ENCODE results near the gene TMEM95.
"Not testable (repeated sequence)": the region's sequence is repeated elsewhere in the genome, so short reads cannot be mapped to it uniquely, and the experiment has no call there.

Gene TMEM95

GRCh38 chr17:7323731-7324437 lies 31.1 kb upstream of the TMEM95 start:
- peak; percentile 71 for DNase-seq (ENCODE audit: low spot score)

DNA sequence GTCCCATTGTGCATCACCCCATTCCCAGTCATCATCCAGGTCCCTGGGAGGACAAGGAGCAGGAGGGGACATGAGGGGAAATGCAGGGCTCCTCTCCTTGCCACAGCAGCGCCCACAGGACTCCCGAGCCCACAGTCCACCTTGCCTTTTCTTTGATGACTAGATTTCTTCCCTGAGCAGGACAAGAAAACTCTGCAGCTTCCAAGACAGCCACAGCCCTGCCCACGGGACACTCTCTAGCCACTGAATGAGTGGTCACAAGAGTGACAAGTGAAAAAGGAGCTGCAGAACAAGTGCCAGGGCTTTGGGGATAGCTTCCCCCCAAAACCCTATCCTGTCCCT lies 30.5 kb upstream of the TMEM95 start:
- DNase-seq (ENCODE audit: low spot score), result no peak

- no peak for DNase-seq (ENCODE audit: low spot score)
Measured at GRCh38 chr17:7325031-7325528, 29.9 kb upstream of the TMEM95 start.

DNA sequence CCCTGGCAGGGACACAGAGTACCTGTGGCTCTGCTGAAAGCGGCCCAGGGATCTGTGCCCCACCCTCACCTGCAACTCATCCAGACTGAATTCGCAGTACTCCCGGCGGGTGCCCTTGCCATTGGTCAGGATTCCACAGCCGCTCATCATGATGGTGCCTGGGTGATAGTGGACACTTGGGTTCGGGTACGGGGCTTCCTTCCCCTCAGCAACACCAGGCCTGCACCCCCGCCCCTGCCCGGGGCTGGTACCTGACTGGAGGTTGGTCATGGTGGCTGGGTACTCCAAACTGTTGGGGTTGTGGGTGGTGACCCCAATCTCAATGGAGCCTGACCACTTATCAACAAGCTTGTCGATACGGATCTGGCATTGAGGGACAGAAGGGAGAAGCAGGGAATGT lies 28.8 kb upstream of the TMEM95 start:
- no peak for DNase-seq (ENCODE audit: low spot score)

- no peak for DNase-seq (ENCODE audit: low spot score)
Measured at GRCh38 chr17:7327056-7327455, 27.9 kb upstream of the TMEM95 start.

DNA sequence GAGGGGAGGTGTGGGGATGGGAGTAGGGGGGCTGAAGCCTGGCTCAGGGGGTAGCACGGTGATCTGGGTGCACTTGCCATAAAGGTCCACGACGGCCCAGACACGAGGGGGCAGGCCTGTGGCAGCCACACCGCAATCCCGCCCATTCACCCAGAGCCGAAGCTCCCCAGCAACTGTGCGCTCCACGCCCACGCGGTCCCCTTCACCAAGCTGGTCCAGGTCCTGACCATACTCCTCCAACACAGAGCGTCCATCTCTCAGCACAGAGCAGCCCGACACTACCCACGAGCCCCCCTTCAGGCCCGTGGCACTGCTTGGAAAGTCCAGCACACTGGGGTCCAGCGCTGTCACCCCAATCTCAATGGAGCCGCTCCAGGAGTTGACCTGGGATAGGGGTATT lies 27.5 kb upstream of the TMEM95 start:
- DNase-seq (ENCODE audit: low spot score), result no peak

GRCh38 chr17:7328009-7328408 lies 26.9 kb upstream of the TMEM95 start:
- DNase-seq (ENCODE audit: low spot score), result no peak

- DNase-seq (ENCODE audit: low spot score), result no peak
Measured at GRCh38 chr17:7328840-7329373, 26.0 kb upstream of the TMEM95 start, which contains the start of gene NEURL4. Gene NEURL4, minus strand, starts transcription at chr17:7329335. Its CDS starts 23 bp downstream, at chr17:7329312.

DNA sequence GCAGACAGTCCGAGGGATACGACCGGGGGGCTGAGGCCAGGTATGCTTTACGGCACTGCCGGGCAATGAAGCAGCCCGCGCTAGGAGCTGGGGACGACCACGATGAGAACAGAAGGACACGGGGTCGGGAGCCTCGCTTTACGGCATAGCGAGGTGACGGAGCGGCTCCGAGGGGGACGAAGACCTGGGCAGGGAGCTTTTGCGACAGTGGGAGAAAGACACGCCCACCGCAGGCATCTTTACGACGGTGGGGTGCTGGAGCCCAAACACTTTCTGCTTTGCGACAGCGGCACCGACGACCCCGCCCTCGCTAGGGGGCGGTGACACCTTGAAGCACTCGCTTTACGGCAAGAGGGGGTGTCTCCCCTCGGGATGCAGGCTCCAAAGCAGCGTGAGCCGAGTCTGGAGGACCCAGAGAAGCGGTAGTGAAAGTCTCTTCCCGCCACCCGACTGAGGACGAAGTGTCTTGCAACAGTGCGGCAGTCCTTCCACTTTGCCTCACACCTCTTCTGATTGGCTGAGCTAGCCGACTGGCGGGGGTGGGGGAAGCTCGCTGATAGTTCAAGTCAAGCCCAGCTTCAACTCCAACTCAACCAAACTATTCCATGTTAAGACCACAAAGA lies 25.5 kb upstream of the TMEM95 start:
- peak; percentile 95 for DNase-seq (ENCODE audit: low spot score)

GRCh38 chr17:7329997-7330637 lies 24.8 kb upstream of the TMEM95 start:
- DNase-seq (ENCODE audit: low spot score), result peak; percentile 71

DNA sequence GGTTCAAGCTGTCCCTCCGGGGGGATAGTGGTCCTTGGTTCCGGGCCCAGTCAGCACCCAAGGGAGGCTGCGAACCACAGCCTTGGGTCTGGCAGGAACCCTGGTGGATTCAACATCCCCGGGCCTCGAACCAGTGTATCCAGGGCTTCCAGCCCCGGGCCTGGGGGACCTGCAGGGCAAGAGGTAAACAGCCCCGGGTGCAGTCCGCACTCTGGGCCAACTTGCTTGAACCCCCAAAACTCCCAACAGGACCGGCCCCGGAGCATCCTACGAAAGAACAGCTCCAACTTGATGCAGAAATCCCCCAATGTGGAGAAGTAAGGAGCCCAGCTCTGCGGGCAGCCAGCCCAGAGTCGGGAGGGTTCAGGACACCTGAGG lies 24.3 kb upstream of the TMEM95 start:
- no peak for DNase-seq (ENCODE audit: low spot score)

GRCh38 chr17:7332111-7332510 lies 22.8 kb upstream of the TMEM95 start:
- no peak for DNase-seq (ENCODE audit: low spot score)

DNA sequence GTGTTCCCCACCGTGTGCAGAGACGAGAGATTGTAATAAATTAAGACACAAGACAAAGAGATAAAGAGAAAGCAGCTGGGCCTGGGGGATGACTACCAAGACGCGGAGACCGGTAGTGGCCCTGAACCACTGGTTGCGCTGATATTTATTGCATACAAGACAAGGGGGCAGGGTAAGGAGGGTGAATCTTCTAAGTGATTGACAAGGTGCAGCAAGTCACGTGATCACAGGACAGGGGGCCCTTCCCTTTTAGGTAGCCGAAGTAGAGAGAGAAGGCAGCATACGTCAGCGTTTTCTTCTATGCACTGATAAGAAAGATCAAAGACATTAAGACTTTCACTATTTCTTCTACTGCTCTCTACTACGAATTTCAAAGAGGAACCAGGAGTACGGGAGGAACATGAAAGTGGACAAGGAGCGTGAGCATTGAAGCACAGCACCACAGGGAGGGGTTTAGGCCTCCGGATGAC lies 22.3 kb upstream of the TMEM95 start:
- not testable (repeated sequence) for DNase-seq (ENCODE audit: low spot score)

DNA sequence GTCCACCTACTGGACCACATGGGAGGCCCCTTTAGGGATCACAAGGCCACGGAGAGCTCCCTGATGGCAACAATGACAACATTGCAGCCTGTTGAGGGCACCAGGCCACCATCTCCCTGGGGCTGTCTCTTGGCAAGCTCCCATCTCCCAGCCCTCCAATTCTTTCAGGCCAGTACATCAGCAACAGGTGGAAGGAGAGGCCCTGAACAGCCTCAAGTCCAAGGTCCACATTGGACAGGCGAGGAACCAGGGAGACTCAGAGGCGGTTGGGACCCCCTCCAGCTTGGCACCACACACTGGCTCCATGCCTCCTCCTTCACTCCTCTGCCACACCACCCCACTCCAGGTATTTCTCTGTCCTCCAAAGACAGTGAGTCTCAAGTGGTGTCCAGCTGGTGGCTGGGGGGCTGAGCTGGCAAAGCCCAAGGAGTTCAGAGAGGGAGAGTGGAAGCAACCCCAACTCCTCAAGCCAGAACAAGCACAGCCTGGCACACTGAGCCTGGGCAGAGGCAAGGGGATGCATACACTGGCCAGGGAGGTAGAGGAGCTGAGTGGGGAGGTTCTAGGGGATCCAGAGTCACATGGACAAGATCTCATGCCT lies 19.9 kb upstream of the TMEM95 start:
- DNase-seq (ENCODE audit: low spot score), result no peak

GRCh38 chr17:7335765-7336164 lies 19.2 kb upstream of the TMEM95 start:
- not testable (repeated sequence) for DNase-seq (ENCODE audit: low spot score)

- DNase-seq (ENCODE audit: low spot score), result peak; percentile 65
Measured at GRCh38 chr17:7336240-7337175, 18.4 kb upstream of the TMEM95 start, which contains the start of gene ACAP1. Gene ACAP1, plus strand, starts transcription at chr17:7336529. Its CDS starts 206 bp downstream, at chr17:7336735.

DNA sequence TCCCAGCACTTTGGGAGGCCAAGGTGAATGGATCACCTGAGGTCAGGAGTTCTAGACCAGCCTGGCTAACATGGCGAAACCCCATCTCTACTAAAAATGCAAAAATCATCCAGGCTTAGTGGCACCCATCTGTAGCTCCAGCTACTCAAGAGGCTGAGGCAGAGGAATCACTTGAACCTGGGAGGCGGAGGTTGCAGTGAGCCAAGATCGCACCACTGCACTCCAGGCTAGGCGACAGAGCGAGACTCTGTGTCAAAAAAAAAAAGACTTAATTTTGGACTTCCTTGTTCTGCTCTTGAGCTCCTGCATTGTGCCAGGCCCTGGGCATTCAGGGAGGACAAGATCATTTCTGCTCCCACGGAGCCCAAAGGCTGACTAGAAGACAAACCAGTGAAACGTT lies 17.4 kb upstream of the TMEM95 start:
- DNase-seq (ENCODE audit: low spot score), result not testable (repeated sequence)

DNA sequence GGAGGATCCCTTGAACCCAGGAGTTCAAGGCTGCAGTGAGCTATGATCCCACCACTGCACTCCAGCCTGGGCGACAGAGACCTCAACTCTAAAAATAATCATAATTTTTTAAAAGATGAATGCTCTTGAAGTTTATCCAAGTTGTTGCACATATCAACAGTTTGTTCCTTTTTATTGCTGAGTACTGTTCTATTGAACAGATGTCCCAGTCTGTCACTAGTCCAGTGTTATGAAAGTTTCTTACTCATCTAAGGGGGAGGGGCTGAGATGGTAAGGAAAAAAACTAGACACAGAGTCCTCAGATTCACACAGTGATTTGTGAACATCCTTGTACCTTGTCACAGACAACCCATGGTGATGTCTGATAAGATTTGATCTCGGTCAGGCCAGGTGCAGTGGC lies 14.8 kb upstream of the TMEM95 start:
- DNase-seq (ENCODE audit: low spot score), result no peak

- no peak for DNase-seq (ENCODE audit: low spot score)
Measured at GRCh38 chr17:7341842-7342241, 13.1 kb upstream of the TMEM95 start.

GRCh38 chr17:7343250-7343649 lies 11.7 kb upstream of the TMEM95 start:
- DNase-seq (ENCODE audit: low spot score), result no peak
